ENCODE data around the gene ZNF473. TPM values are rescaled to one million over a fixed set of nuclear protein-coding genes. Genes with fewer than 3 reads are reported as not detected.

Gene ZNF473
- total RNA-seq, 1 experiment from 2014 or later: 10.0 TPM

GRCh38 chr19:50042363-50043024 lies 16.7 kb downstream of the ZNF473 start:
- H3K36me3 Mint-ChIP-seq: peaks cover 87% of the 10 kb centered on the region
- DNase-seq (ENCODE audit: low spot score) (no peak), ATAC-seq (no peak)
- no peaks in the 10 kb centered on the region for H3K4me1 Mint-ChIP-seq
- POLR2A ChIA-PET: no interaction called here
- H3K9me3 Mint-ChIP-seq: peaks cover 49% of the 10 kb centered on the region
- CTCF ChIA-PET: interaction anchor here (0.6 kb wide), 1 partner anchor 458 kb away, joined by 3 read pairs; no protein-coding TSS in a partner anchor
- no peak for TF ChIP-seq NR1H2 (CRISPR knock-in tag; IDR thresholded peaks at IDR 0.05)
- TF ChIP-seq OVOL2 (CRISPR knock-in tag; IDR thresholded peaks at IDR 0.05; ENCODE audit: borderline replicate concordance): no peak
- no peak for TF ChIP-seq FOXK1 (CRISPR knock-in tag; IDR thresholded peaks at IDR 0.05)
- no peak overlapping the region for H3K4me3 Mint-ChIP-seq
- no peak overlapping the region for H3K27ac Mint-ChIP-seq
- H3K27me3 Mint-ChIP-seq (ENCODE audit: low read depth): peaks cover 5% of the 10 kb centered on the region

- Mint-ChIP-seq H3K36me3 (peaks cover 95% of the 10 kb centered on the region), H3K4me3 (no peak overlapping the region), H3K27ac (no peak overlapping the region), H3K4me1 (no peaks in the 10 kb centered on the region), H3K27me3 (ENCODE audit: low read depth) (peaks cover 5% of the 10 kb centered on the region), H3K9me3 (peaks cover 52% of the 10 kb centered on the region)
- DNase-seq (ENCODE audit: low spot score) (no peak), ATAC-seq (no peak)
- ChIA-PET POLR2A (no interaction called here), CTCF (no interaction called here)
- TF ChIP-seq ZNF512 (CRISPR knock-in tag; IDR thresholded peaks at IDR 0.05; ENCODE audit: borderline replicate concordance): no peak
- no peak for TF ChIP-seq ZNF396 (CRISPR knock-in tag; IDR thresholded peaks at IDR 0.05; ENCODE audit: borderline replicate concordance)
- no peak for TF ChIP-seq PRRX2 (CRISPR knock-in tag; IDR thresholded peaks at IDR 0.05)
- no peak for TF ChIP-seq MYBL2 (CRISPR knock-in tag; IDR thresholded peaks at IDR 0.05)
- TF ChIP-seq RORB (CRISPR knock-in tag; IDR thresholded peaks at IDR 0.05): no peak
- no peak for TF ChIP-seq FOXJ3 (CRISPR knock-in tag; IDR thresholded peaks at IDR 0.05; ENCODE audit: borderline replicate concordance)
- no peak for TF ChIP-seq USF2 (CRISPR knock-in tag; IDR thresholded peaks at IDR 0.05)
- no peak for TF ChIP-seq ETV6 (CRISPR knock-in tag; IDR thresholded peaks at IDR 0.05)
- no peak for TF ChIP-seq ZNF317 (CRISPR knock-in tag; IDR thresholded peaks at IDR 0.05; ENCODE audit: borderline replicate concordance, low read depth)
- TF ChIP-seq ZNF219 (CRISPR knock-in tag; IDR thresholded peaks at IDR 0.05; ENCODE audit: borderline replicate concordance): no peak
- TF ChIP-seq HMGA2 (CRISPR knock-in tag; IDR thresholded peaks at IDR 0.05): no peak
- no peak for TF ChIP-seq JUN (CRISPR knock-in tag; IDR thresholded peaks at IDR 0.05)
- no peak for TF ChIP-seq ATF6 (CRISPR knock-in tag; IDR thresholded peaks at IDR 0.05)
- no peak for TF ChIP-seq CTCF (IDR thresholded peaks at IDR 0.05)
- TF ChIP-seq CBFB (CRISPR knock-in tag; IDR thresholded peaks at IDR 0.05; ENCODE audit: low read depth): no peak
These were observed 18.2 kb downstream of the ZNF473 start for GRCh38 chr19:50043967-50044366.

All from WTC11 (cell line).